ENCODE measurements around the gene PARD3. TPM values are rescaled to one million over a fixed set of nuclear protein-coding genes. Genes with fewer than 3 reads are reported as not detected.

PARD3 gene
- polyA plus RNA-seq, 3 donors = 0.51 TPM; not detected in 2

GRCh38 chr10:34553747-34554146, 261.3 kb downstream of the PARD3 start:
- Histone ChIP-seq H3K36me3 (replicated peaks in 1 of 2; ENCODE audit: control insufficient read depth in 1 of 2, insufficient read depth in 2 of 2, low read length in 2 of 2) (no peaks in the 10 kb centered on the region), H3K79me2 (ENCODE audit: insufficient read depth, low read length) (no peaks in the 10 kb centered on the region), H3K9ac (ENCODE audit: insufficient read depth, low read length, poor library complexity, severe bottlenecking) (no peak overlapping the region), H3K27ac (ENCODE audit: low read depth in 1 of 2, low read length in 2 of 2) (no peak overlapping the region), H3K4me2 (replicated peaks; ENCODE audit: extremely low read depth, low read length, poor library complexity, severe bottlenecking) (no peak overlapping the region), H3K4me3 (replicated peaks in 1 of 3; ENCODE audit: low read depth in 2 of 3, low read length in 3 of 3) (no peak overlapping the region), H3K27me3 (ENCODE audit: control insufficient read depth in 2 of 2, insufficient read depth in 2 of 2, low read length in 2 of 2) (no peaks in the 10 kb centered on the region), H3K9me3 (replicated peaks in 1 of 2; ENCODE audit: control insufficient read depth in 1 of 2, insufficient read depth in 1 of 2, low read length in 2 of 2) (no peaks in the 10 kb centered on the region), H2AFZ (ENCODE audit: insufficient read depth, low read depth, low read length, poor library complexity, severe bottlenecking) (no peak overlapping the region), H3K4me1 (ENCODE audit: control insufficient read depth in 1 of 2, insufficient read depth in 2 of 2, low read length in 2 of 2) (no peaks in the 10 kb centered on the region), H4K20me1 (ENCODE audit: insufficient read depth, low read length) (no peaks in the 10 kb centered on the region)
- TF ChIP-seq, protein P1, sequence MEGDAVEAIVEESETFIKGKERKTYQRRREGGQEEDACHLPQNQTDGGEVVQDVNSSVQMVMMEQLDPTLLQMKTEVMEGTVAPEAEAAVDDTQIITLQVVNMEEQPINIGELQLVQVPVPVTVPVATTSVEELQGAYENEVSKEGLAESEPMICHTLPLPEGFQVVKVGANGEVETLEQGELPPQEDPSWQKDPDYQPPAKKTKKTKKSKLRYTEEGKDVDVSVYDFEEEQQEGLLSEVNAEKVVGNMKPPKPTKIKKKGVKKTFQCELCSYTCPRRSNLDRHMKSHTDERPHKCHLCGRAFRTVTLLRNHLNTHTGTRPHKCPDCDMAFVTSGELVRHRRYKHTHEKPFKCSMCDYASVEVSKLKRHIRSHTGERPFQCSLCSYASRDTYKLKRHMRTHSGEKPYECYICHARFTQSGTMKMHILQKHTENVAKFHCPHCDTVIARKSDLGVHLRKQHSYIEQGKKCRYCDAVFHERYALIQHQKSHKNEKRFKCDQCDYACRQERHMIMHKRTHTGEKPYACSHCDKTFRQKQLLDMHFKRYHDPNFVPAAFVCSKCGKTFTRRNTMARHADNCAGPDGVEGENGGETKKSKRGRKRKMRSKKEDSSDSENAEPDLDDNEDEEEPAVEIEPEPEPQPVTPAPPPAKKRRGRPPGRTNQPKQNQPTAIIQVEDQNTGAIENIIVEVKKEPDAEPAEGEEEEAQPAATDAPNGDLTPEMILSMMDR (IDR thresholded peaks at IDR 0.05) = no peak
- WGBS (ENCODE audit: insufficient coverage) = 100% methylated on average over 1 of the region's 1 CpG
- Mint-ChIP-seq H3K4me1 (no peaks in the 10 kb centered on the region), H3K27me3 (ENCODE audit: low read depth in 3 of 3) (peaks cover 0 to 1% (median 0%) of the 10 kb centered on the region in 3 donors), H3K27ac (no peak overlapping the region), H3K4me3 (no peak overlapping the region), H3K36me3 (no peaks in the 10 kb centered on the region), H3K9me3 (peaks cover 0 to 7% (median 2%) of the 10 kb centered on the region in 7 donors)
- intact Hi-C loops (cut with micrococcal nuclease) = no loop called here
- DNase-seq = no peak

DNA sequence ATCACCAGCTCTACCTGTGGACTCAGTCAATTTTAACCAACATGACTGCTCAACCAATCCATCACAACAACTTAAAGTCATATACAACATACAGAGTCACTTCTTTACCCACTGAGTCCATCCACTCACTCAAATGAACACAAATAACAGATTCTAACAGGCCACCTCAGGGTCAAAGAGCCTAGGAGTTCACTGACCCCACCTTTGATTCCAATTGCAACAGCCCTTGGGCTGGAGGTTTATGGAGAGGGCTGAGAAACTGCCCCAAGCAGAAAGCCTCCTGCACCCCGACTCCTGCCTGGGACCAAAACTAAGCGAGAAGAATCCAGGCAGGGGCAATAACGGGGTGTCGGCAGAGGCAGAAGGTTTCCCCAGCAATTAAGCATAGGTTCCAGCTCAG, 263.8 kb downstream of the PARD3 start:
- H3K9me3 Mint-ChIP-seq = peaks cover 0 to 5% (median 0%) of the 10 kb centered on the region in 7 donors
- no peaks in the 10 kb centered on the region for H3K27me3 ChIP-seq (ENCODE audit: control insufficient read depth in 2 of 2, insufficient read depth in 2 of 2, low read length in 2 of 2)
- no peak overlapping the region for H3K4me3 Mint-ChIP-seq
- H3K36me3 Mint-ChIP-seq = no peaks in the 10 kb centered on the region
- TF ChIP-seq, protein P1 (IDR thresholded peaks at IDR 0.05) = no peak
- no peaks in the 10 kb centered on the region for H4K20me1 ChIP-seq (ENCODE audit: insufficient read depth, low read length)
- H3K4me3 ChIP-seq (replicated peaks in 1 of 3; ENCODE audit: low read depth in 2 of 3, low read length in 3 of 3) = no peak overlapping the region
- H3K27ac Mint-ChIP-seq = no peak overlapping the region
- H3K4me2 ChIP-seq (replicated peaks; ENCODE audit: extremely low read depth, low read length, poor library complexity, severe bottlenecking) = no peak overlapping the region
- 97% methylated on average over 4 of the region's 4 CpGs for WGBS (ENCODE audit: insufficient coverage)
- no peaks in the 10 kb centered on the region for H3K9me3 ChIP-seq (replicated peaks in 1 of 2; ENCODE audit: control insufficient read depth in 1 of 2, insufficient read depth in 1 of 2, low read length in 2 of 2)
- no peaks in the 10 kb centered on the region for H3K4me1 Mint-ChIP-seq
- H3K27me3 Mint-ChIP-seq (ENCODE audit: low read depth in 3 of 3) = peaks cover 0 to 1% (median 1%) of the 10 kb centered on the region in 3 donors
- intact Hi-C loops (cut with micrococcal nuclease) = no loop called here
- H3K79me2 ChIP-seq (ENCODE audit: insufficient read depth, low read length) = no peaks in the 10 kb centered on the region
- H3K4me1 ChIP-seq (ENCODE audit: control insufficient read depth in 1 of 2, insufficient read depth in 2 of 2, low read length in 2 of 2) = no peaks in the 10 kb centered on the region
- H3K9ac ChIP-seq (ENCODE audit: insufficient read depth, low read length, poor library complexity, severe bottlenecking) = no peak overlapping the region
- H2AFZ ChIP-seq (ENCODE audit: insufficient read depth, low read depth, low read length, poor library complexity, severe bottlenecking) = no peak overlapping the region
- H3K36me3 ChIP-seq (replicated peaks in 1 of 2; ENCODE audit: control insufficient read depth in 1 of 2, insufficient read depth in 2 of 2, low read length in 2 of 2) = no peaks in the 10 kb centered on the region
- no peak overlapping the region for H3K27ac ChIP-seq (ENCODE audit: low read depth in 1 of 2, low read length in 2 of 2)
- DNase-seq = no peak

Data from CD14-positive monocyte (primary cell).